Endothelial cell of umbilical vein (primary cell): ENCODE data around the gene SOX15. TPM values are rescaled to one million over a fixed set of nuclear protein-coding genes. Genes with fewer than 3 reads are reported as not detected.

Source experiments
- BruUV-seq: library from RNA; stranded (reverse); fragments of 400-500 nt; replicated peaks from 2 replicates; lab custom pipeline; 2021; lab: Mats Ljungman, UMichigan
- CTCF ChIA-PET: fragments of 300-600, 350-600 bp; sonication (Branson Sonifier 250); formaldehyde crosslinking; loops from one replicate; lab custom pipeline; 2021; ENCODE audit warnings: antibody characterized with exemption, inconsistent platforms; lab: Charles Lee
- POLR2A ChIA-PET: fragments of 300-600, 350-600 bp; sonication (Branson Sonifier 250); formaldehyde crosslinking; loops from one replicate; lab custom pipeline; 2021; ENCODE audit warnings: antibody characterized with exemption, inconsistent platforms; lab: Charles Lee
- DNase-seq: peaks from one replicate; pipeline ENCODE4 v3.0.0-alpha.2; 2011; ENCODE audit warnings: low read depth, low spot score
- FAIRE-seq: peaks from 2 replicates; lab custom pipeline; 2011; peaks lifted over from hg19 to GRCh38; lab: Jason Lieb, UNC
- H2AFZ ChIP-seq: 2 replicates; pipeline ENCODE4 v1.6.0; 2012; ENCODE audit warnings: low read depth, low read length, control low read depth, inconsistent platforms
- H3K27ac ChIP-seq: 2 replicates; pipeline ENCODE4 v1.5.1; 2011; ENCODE audit warnings: low read depth, mild to moderate bottlenecking, control low read depth, low read length, moderate library complexity; ENCODE audit not compliant: insufficient read depth
- H3K27me3 ChIP-seq, 2 experiments: 2 replicates each; pipeline versions ENCODE4 v1.6.0 to v1.6.1; 2011; ENCODE audit warnings: low read length in 2 of 2, mixed read lengths in 1 of 2; ENCODE audit not compliant: control insufficient read depth in 2 of 2, insufficient read depth in 2 of 2
- H3K36me3 ChIP-seq, 2 experiments: 2 replicates in 1 of 2; 3 replicates in 1 of 2; pipeline ENCODE4 v1.5.1; 2011; ENCODE audit warnings: low read length in 2 of 2, mild to moderate bottlenecking in 1 of 2, moderate library complexity in 1 of 2; ENCODE audit not compliant: control insufficient read depth in 2 of 2, insufficient read depth in 2 of 2; ENCODE audit errors: extremely low read depth in 1 of 2
- H3K4me1 ChIP-seq: 3 replicates; pipeline ENCODE4 v1.5.1; 2011; ENCODE audit warnings: mild to moderate bottlenecking, low read length; ENCODE audit not compliant: control insufficient read depth, insufficient read depth; ENCODE audit errors: extremely low read depth
- H3K4me2 ChIP-seq: 2 replicates; pipeline ENCODE4 v1.6.1; 2011; ENCODE audit warnings: low read length, control low read depth, mixed read lengths; ENCODE audit not compliant: insufficient read depth
- H3K4me3 ChIP-seq, 3 experiments: fragments of 200-600 bp in 1 of 3; sonication (generic), shearing (Covaris generic) in 1 of 3; replicated peaks in 1 of 3; 2 replicates each; pipeline ENCODE4 v1.5.1; 2011 to 2016; ENCODE audit warnings: control low read depth in 3 of 3, low read length in 3 of 3, mild to moderate bottlenecking in 2 of 3, inconsistent platforms in 1 of 3, low read depth in 1 of 3, moderate library complexity in 1 of 3; ENCODE audit not compliant: insufficient read depth in 1 of 3
- H3K79me2 ChIP-seq: 2 replicates; pipeline ENCODE4 v1.6.0; 2012; ENCODE audit warnings: low read length, inconsistent platforms; ENCODE audit not compliant: control insufficient read depth, insufficient read depth
- H3K9ac ChIP-seq: replicated peaks from 2 replicates; pipeline ENCODE3; 2011; ENCODE audit warnings: low read length, control low read depth; ENCODE audit not compliant: insufficient read depth; ENCODE audit errors: extremely low read depth
- H3K9me1 ChIP-seq: replicated peaks from 3 replicates; pipeline ENCODE4 v1.6.0; 2011; ENCODE audit warnings: mild to moderate bottlenecking, low read length; ENCODE audit not compliant: control insufficient read depth, insufficient read depth; ENCODE audit errors: extremely low read depth
- H3K9me3 ChIP-seq: replicated peaks from 2 replicates; pipeline ENCODE4 v1.5.1; 2012; ENCODE audit warnings: low read length, inconsistent platforms; ENCODE audit not compliant: control insufficient read depth, insufficient read depth
- H4K20me1 ChIP-seq: replicated peaks from 2 replicates; pipeline ENCODE3; 2011; ENCODE audit warnings: mild to moderate bottlenecking, low read length; ENCODE audit not compliant: control insufficient read depth, insufficient read depth; ENCODE audit errors: extremely low read depth
- CTCF ChIP-seq, 2 donors: IDR thresholded peaks; 1 replicate in 1 of 2; 2 replicates in 1 of 2; pipeline ENCODE4 v1.5.1; 2011; ENCODE audit warnings: low read length in 2 of 2, mild to moderate bottlenecking in 2 of 2, moderate library complexity in 2 of 2, control low read depth in 1 of 2, inconsistent platforms in 1 of 2, low read depth in 1 of 2; ENCODE audit not compliant: insufficient read depth in 1 of 2; ENCODE audit errors: extremely low read depth in 1 of 2
- EZH2 ChIP-seq: IDR thresholded peaks from 2 replicates; pipeline ENCODE4 v1.6.1; 2012; ENCODE audit warnings: borderline replicate concordance, low read depth, mild to moderate bottlenecking, moderate library complexity, low read length, inconsistent platforms; ENCODE audit not compliant: severe bottlenecking
- FOS ChIP-seq: IDR thresholded peaks from 2 replicates; pipeline ENCODE4 v1.6.1; 2011; ENCODE audit warnings: mild to moderate bottlenecking, low read length, moderate library complexity, borderline replicate concordance; ENCODE audit not compliant: insufficient read depth
- GATA2 ChIP-seq: IDR thresholded peaks from 2 replicates; pipeline ENCODE4 v1.7.0; 2011; ENCODE audit warnings: low read depth, mild to moderate bottlenecking, moderate library complexity, mixed read lengths, low read length; ENCODE audit not compliant: insufficient read length, insufficient read depth
- JUN ChIP-seq: IDR thresholded peaks from 2 replicates; pipeline ENCODE4 v1.6.1; 2011; ENCODE audit warnings: borderline replicate concordance, low read depth; ENCODE audit not compliant: insufficient read length, insufficient read depth
- MAX ChIP-seq: IDR thresholded peaks from 2 replicates; pipeline ENCODE4 v1.6.1; 2011; ENCODE audit not compliant: insufficient read depth, insufficient read length
- MYC ChIP-seq: IDR thresholded peaks from one replicate; pipeline ENCODE4 v1.6.1; 2011; ENCODE audit warnings: mild to moderate bottlenecking, low read depth, low read length
- POLR2A ChIP-seq: IDR thresholded peaks from 2 replicates; pipeline ENCODE4 v1.6.1; 2012; ENCODE audit warnings: low read depth, mild to moderate bottlenecking, control low read depth, low read length
- POLR2AphosphoS5 ChIP-seq: IDR thresholded peaks from 2 replicates; pipeline ENCODE4 v1.6.1; 2012; ENCODE audit warnings: low read depth, mild to moderate bottlenecking, control low read depth, low read length, moderate library complexity; ENCODE audit not compliant: insufficient read depth
- dilution Hi-C: fragments of 300-500 bp; cut with MboI; formaldehyde crosslinking; loops from one replicate; pipeline ENCODE4 v1.15.0; 2019; ENCODE audit warnings: low sequenced_read_pairs; ENCODE audit not compliant: extremely low pct_ligation_motif_present
- intact Hi-C: fragments of 100-400 bp; cut with micrococcal nuclease; formaldehyde crosslinking; loops from one replicate; pipeline ENCODE4 v1.10.0; 2022
- polyA plus RNA-seq, 4 experiments: library from polyadenylated mRNA; depleted of rRNA in 3 of 4; stranded (reverse) in 3 of 4; unstranded in 1 of 4; fragments of >200 nt; gene quantifications; 2 replicates each; pipeline versions ENCODE4 v1.2.1 to v1.2.3, GENCODE V29; 2011 to 2012; ENCODE audit warnings: missing spikeins in 1 of 4
- total RNA-seq: library from RNA; stranded (reverse); gene quantifications from 2 replicates; pipeline ENCODE4 v1.2.3, GENCODE V29; 2021

SOX15 gene
- total and polyA plus RNA-seq, 2 donors (not counting 3 experiments of a cell fraction or from before 2014, with no cell fraction given): 0.26 to 0.46 TPM

GRCh38 chr17:7588553-7589203 lies 1.2 kb downstream of the SOX15 start:
- Histone ChIP-seq H3K4me2 (peak overlapping the region; percentile 19), H2AFZ (no peak overlapping the region), H4K20me1 (no peaks in the 10 kb centered on the region), H3K79me2 (peaks cover 16% of the 10 kb centered on the region), H3K9me3 (no peaks in the 10 kb centered on the region), H3K4me3 (no peak overlapping the region), H3K9ac (no peak overlapping the region), H3K27me3 (no peaks in the 10 kb centered on the region), H3K4me1 (peaks cover 18% of the 10 kb centered on the region), H3K9me1 (no peaks in the 10 kb centered on the region), H3K27ac (no peak overlapping the region), H3K36me3 (peaks cover 7 to 35% of the 10 kb centered on the region in 2 experiments)
- dilution Hi-C loops: no loop called here
- POLR2A ChIA-PET: interaction anchor here (0.6 to 1.9 kb wide), 3 partner anchors 9 to 74 kb away, joined by 4 to 6 read pairs (median 5); partner anchors contain the start of gene CD68
- no peak for TF ChIP-seq POLR2AphosphoS5
- no peak for TF ChIP-seq POLR2A
- no peak for TF ChIP-seq GATA2
- TF ChIP-seq MAX: no peak
- no peak for TF ChIP-seq CTCF (IDR thresholded peaks at IDR 0.05; ENCODE audit: extremely low read depth in 1 of 2, insufficient read depth in 1 of 2, low read depth in 1 of 2, low read length in 2 of 2)
- TF ChIP-seq EZH2: no peak
- TF ChIP-seq FOS: no peak
- no peak for TF ChIP-seq JUN
- TF ChIP-seq MYC: no peak
- intact Hi-C loops: loop anchor here (1.0 to 2.0 kb wide), 5 partner anchors 16 to 232 kb away; partner anchors contain the start of genes FXR2 and SENP3
- no TSS peak for BruUV-seq
- FAIRE-seq: no peak
- no peak for DNase-seq
- CTCF ChIA-PET: interaction anchor here (0.6 to 5.1 kb wide), 39 partner anchors 10 to 544 kb away, joined by 3 to 61 read pairs (median 5); partner anchors contain the start of genes CD68, FXR2, SENP3 and TMEM102
